G401 (cell line): Measurements from ENCODE around the gene PCCA. TPM values are rescaled to one million over a fixed set of nuclear protein-coding genes. Genes with fewer than 3 reads are reported as not detected.
A peak's percentile ranks its signal among the peaks of the same experiment; 100 is the strongest.
"Not testable (repeated sequence)": the region's sequence is repeated elsewhere in the genome, so short reads cannot be mapped to it uniquely, and the experiment has no call there.

ENCODE experiments used
- DNase-seq: peaks from one replicate; pipeline ENCODE4 v3.0.0-alpha.2; 2015; ENCODE audit warnings: low spot score
- in situ Hi-C: cut with HindIII; loops from 2 replicates; pipeline ENCODE4 v1.10.0; 2016; ENCODE audit warnings: low sequenced_read_pairs, mixed read lengths
- total RNA-seq: library from RNA; depleted of rRNA; stranded (reverse); fragments of >200 nt; shearing (Covaris generic); gene quantifications from 2 replicates; pipeline ENCODE4 v1.2.3, GENCODE V29; 2014; rRNA removed

The PCCA gene
- 15.4 and 22.1 TPM in 2 replicates for total RNA-seq

- in situ Hi-C loops = no loop called here
- peak; percentile 96 for DNase-seq
Measured at GRCh38 chr13:100088644-100089464, at the start of gene PCCA. Gene PCCA (plus strand): TSS chr13:100089093. CDS start chr13:100089121, 28 bp downstream.

GRCh38 chr13:100039740-100040139 is 49.2 kb upstream of the PCCA start:
- DNase-seq = no peak
- in situ Hi-C loops = no loop called here

DNA sequence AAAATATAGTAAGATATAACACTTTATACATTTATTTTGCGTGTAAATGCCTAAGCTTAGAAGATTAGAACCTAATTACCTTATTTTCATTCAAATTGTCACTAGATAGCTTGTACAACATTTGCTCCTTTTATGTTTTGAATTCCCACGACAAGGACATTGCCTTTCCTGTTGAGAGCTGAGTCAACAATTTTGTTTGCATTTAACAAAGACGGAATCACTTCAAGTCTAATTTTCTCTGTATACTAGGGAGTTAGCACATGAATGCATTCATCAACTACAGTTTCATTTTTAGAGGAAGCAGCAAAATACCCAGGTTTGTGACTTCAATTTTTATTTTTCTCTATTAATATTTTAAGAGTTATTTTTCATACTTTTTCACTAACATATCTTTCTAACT is 48.7 kb upstream of the PCCA start:
- DNase-seq = no peak
- in situ Hi-C loops = no loop called here

GRCh38 chr13:100044936-100045335 is 44.0 kb upstream of the PCCA start:
- no peak for DNase-seq
- in situ Hi-C loops = no loop called here

- in situ Hi-C loops = no loop called here
- DNase-seq = no peak
Measured at GRCh38 chr13:100045355-100045754, 43.5 kb upstream of the PCCA start.

- in situ Hi-C loops = no loop called here
- no peak for DNase-seq
Measured at GRCh38 chr13:100051070-100051469, 37.8 kb upstream of the PCCA start.

DNA sequence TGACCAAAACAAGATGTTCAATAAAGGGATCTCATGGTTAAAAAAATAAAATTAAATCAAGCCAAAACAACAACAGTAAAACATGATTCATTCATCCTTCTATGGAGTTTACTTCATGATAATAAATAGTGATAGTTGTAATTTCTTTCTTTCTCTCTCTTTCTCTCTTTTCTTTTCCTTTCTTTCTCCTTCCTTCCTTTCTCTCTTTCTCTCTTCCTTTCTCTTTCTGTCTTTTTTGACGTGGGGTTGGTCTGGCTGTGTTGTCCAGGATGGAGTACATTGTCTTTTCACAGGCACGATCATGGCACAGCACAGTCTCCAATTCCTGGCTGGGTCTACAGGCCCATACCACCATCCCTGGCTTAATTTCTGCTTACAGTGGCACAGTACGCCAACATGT is 29.1 kb upstream of the PCCA start:
- in situ Hi-C loops = no loop called here
- DNase-seq = no peak

- in situ Hi-C loops = no loop called here
- no peak for DNase-seq
Measured at GRCh38 chr13:100063333-100063732, 25.6 kb upstream of the PCCA start.

- no peak for DNase-seq
- in situ Hi-C loops = no loop called here
Measured at GRCh38 chr13:100063906-100064305, 25.0 kb upstream of the PCCA start.

DNA sequence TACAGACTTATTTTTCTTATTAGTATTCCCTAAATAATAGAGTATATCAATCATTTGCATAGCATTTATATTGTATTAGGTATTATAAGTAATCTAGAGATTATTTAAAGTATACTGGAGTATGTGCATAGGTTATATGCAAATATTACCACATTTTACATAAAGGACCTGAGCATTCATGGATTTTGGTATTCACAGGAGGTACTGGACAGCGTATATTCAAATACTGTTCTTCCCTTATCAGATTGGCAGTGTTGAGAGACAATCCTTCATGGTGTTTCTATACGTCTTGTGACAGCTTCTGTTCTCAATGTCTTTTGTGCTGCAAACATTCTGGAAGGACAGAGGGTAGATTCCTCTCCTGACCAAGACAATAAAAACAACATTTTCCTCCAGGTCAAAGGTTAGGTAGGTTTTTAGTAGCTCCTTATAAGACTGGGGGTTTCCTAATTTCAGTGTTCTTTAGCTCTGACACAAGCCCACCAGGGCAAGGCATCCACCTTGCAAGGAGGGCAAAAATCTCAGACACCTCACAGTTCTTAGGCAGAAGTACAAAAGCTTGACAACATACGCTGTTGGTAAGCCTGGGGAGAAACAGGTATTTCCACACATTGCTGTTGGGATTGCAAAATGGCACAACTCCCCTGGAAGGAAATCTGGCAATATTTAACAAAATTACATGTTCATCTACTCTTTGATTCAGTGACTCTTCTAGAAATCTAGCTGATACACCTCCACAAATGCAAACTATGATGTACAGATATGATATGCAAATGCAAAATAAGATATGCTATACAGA is 20.6 kb upstream of the PCCA start:
- in situ Hi-C loops = no loop called here

GRCh38 chr13:100069278-100069677 is 19.6 kb upstream of the PCCA start:
- in situ Hi-C loops = no loop called here
- no peak for DNase-seq

More for the DNA sequence above, 20.6 kb upstream of the PCCA start:
- no peak for DNase-seq

DNA sequence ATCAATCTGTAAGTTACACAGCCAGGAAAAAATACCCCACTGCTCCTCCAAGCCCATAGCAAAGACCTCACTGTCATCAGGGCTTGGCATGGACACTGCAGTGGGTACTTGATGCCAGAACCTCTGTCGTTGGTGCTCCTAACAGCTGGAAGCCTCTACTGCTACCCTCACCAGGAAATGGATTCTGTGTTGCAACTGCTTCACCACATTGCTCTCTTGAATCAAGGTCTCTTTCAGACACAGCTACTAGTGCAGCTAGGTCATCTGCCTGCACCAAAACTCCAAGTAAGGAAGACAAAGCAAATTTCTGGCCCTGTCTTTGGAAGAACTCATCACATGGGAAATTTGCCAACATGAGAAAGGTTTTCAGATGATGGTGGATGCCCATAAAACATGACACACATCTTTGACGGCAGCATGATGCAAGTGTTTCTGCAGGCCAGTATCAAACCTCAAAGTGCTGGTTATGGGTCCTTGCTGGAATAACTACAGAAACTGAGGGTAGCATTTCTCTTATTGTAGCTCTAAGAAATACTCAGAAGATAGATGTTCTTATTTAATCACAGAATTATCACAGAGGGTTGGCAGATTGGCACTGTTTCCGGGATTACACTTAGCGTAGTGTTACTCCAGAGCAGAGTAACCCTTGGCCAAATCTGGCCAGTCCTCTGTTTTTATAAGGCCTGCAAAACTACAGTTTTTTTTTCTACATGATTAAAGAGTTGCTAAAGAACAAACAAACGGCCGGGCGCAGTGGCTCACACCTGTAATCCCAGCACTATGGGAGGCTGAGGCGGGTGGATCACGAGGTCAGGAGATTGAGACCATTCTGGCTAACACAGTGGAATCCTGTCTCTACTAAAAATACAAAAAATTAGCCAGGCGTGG is 12.9 kb upstream of the PCCA start:
- in situ Hi-C loops = no loop called here
- no peak for DNase-seq

- not testable (repeated sequence) for DNase-seq
Measured at GRCh38 chr13:100079003-100079402, 9.9 kb upstream of the PCCA start.

DNA sequence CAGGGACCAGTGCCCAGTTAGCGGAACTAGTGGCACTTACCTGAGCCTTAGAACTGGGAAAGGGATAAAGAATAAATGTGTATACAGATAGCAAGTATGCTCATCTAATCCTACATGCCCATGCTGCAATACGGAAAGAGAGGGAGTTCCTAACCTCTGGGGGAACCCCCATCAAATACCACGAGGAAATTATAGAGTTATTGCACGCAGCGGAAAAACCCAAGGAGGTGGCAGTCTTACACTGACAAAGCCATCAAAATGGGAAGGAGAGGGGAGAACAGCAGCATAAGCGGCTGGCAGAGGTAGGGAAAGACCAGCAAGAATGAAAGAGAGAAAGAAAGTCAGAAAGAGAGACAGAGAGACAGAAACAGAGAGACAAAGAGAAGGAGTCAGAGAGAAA is 5.5 kb upstream of the PCCA start:
- DNase-seq, in situ Hi-C loops: not testable (repeated sequence)

More at GRCh38 chr13:100079003-100079402, 9.9 kb upstream of the PCCA start:
- in situ Hi-C loops = not testable (repeated sequence)

- in situ Hi-C loops = no loop called here
- no peak for DNase-seq
Measured at GRCh38 chr13:100088273-100088643, 635 bp upstream of the PCCA start.

- peak; percentile 37 for DNase-seq
- in situ Hi-C loops = no loop called here
Measured at GRCh38 chr13:100089465-100090032, 656 bp downstream of the PCCA start.

DNA sequence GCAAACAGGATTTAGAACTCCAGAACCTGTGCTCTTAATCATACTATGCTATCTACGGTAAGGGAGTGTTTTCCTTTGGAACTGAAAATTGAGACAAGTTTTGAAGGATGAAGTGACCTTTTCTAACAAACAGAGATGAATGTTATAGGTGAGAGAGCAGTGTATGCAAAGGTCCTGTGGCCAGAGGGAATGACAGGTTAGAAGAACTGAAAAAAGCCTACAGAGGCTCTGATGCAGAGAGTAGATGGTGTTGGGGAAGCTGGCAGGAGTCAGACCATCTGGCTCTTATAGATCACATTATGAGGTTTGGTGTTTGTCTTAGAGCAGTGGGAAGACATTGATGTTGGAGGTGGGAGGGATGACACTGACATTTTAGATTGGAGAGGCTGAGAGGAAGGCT is 2.0 kb downstream of the PCCA start:
- in situ Hi-C loops = no loop called here

DNA sequence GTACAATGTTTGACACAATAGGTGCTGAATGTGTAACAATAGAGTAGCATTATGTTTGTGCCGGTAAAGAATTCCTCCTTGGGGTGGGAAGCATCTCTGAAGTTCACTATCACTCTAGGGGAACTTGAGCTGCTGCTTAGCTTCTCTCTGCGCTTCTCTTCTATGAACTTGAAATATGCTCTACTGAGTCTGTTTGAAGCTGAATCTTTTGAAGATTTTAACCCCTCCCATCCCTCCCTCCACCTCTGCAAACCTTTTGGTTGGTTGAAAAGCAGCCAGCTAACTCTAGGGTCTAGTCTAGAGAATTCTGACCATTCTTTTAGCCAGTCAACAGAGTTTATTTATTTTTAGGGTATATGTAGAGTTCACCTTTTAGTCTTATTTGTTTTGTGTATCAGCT is 2.5 kb downstream of the PCCA start:
- in situ Hi-C loops = no loop called here
- DNase-seq = no peak

More for the DNA sequence above, 2.0 kb downstream of the PCCA start:
- DNase-seq = no peak

- DNase-seq, in situ Hi-C loops: not testable (repeated sequence)
Measured at GRCh38 chr13:100092273-100092672, 3.4 kb downstream of the PCCA start.
